Stomach (tissue), 9 donors: ENCODE data around the gene DCTN5. TPM values are rescaled to one million over a fixed set of nuclear protein-coding genes. Genes with fewer than 3 reads are reported as not detected.

Source experiments
- DNase-seq, 2 donors: peaks; one replicate each; pipeline versions ENCODE4 v3.0.0 to v3.0.0-alpha.2; 2013 to 2019
- H3K27ac ChIP-seq, 5 donors: fragments of 200-600 bp in 4 of 5; sonication (generic) in 4 of 5; one replicate each; pipeline ENCODE4 v1.5.1; 2013 to 2019; ENCODE audit warnings: mild to moderate bottlenecking in 1 of 5, moderate library complexity in 1 of 5
- H3K27me3 ChIP-seq, 3 donors: fragments of 200-600 bp; sonication (generic); one replicate each; pipeline ENCODE4 v1.5.1; 2017 to 2019; ENCODE audit warnings: mixed run types in 1 of 3
- H3K36me3 ChIP-seq, 4 donors: fragments of 200-600 bp; sonication (generic); 1 replicate in 3 of 4; 2 replicates in 1 of 4; pipeline ENCODE4 v1.5.1; 2016 to 2019
- H3K4me1 ChIP-seq, 4 donors: fragments of 200-600 bp; sonication (generic); one replicate each; pipeline ENCODE4 v1.5.1; 2016 to 2019
- H3K4me3 ChIP-seq, 4 donors: fragments of 200-600 bp; sonication (generic) in 3 of 4; one replicate each; pipeline ENCODE4 v1.5.1; 2016 to 2019; ENCODE audit warnings: mild to moderate bottlenecking in 1 of 4
- H3K9me3 ChIP-seq, 4 donors: fragments of 200-600 bp; sonication (generic); one replicate each; pipeline ENCODE4 v1.5.1; 2016 to 2019
- CTCF ChIP-seq, 7 experiments: fragments of 450-650 bp in 4 of 7; fragments of 200-600 bp in 3 of 7; sonication (generic) in 3 of 7; IDR thresholded peaks; one replicate each; pipeline ENCODE4 v1.5.1; 2016 to 2019; ENCODE audit warnings: antibody characterized with exemption in 7 of 7, control low read depth in 2 of 7, mild to moderate bottlenecking in 1 of 7
- EP300 ChIP-seq: sonication (generic); formaldehyde crosslinking; IDR thresholded peaks from one replicate; pipeline ENCODE4 v1.6.1; 2017; ENCODE audit warnings: antibody characterized with exemption
- POLR2A ChIP-seq, 4 donors: fragments of 450-650 bp; IDR thresholded peaks; one replicate each; pipeline ENCODE4 v1.6.1; 2016; ENCODE audit warnings: antibody characterized with exemption in 4 of 4, control low read depth in 2 of 4, mild to moderate bottlenecking in 1 of 4, moderate library complexity in 1 of 4
- POLR2AphosphoS5 ChIP-seq, 3 donors: sonication (generic); formaldehyde crosslinking; IDR thresholded peaks; one replicate each; pipeline ENCODE4 v1.6.1; 2016; ENCODE audit warnings: antibody characterized with exemption in 3 of 3
- WGBS, 5 donors: extraction: QIAGEN DNeasy Blood & Tissue Kit in 3 of 5; methylation state at CpG; one replicate each; pipeline versions ENCODE4 v1.1.5 to v1.1.7; 2013 to 2018; 5-methylcytosine and 5-hydroxymethylcytosine counted together
- intact Hi-C: fragments of 100-400 bp; cut with DNase I; formaldehyde crosslinking; loops from one replicate; pipeline ENCODE4 v1.15.1; 2023; ENCODE audit warnings: low total_unique reads
- polyA plus RNA-seq, 3 donors: library from polyadenylated mRNA; stranded (reverse); fragments of 200-250 nt; gene quantifications; one replicate each; pipeline ENCODE4 v1.2.3, GENCODE V29; 2013
- total RNA-seq, 5 donors: library from RNA; depleted of rRNA; stranded (reverse); fragments of >200 nt; gene quantifications; one replicate each; pipeline versions ENCODE4 v1.1.0 to v1.2.3, GENCODE V29; 2014 to 2016
- donor health status: healthy with polysubstance abuse.
- donor health status: Bipolar disorder and iron deficiency.
- donor health status: healthy.

The DCTN5 gene
- total and polyA plus RNA-seq, 8 donors = 3.5 to 47.4 (median 12.6) TPM

- H3K9me3 ChIP-seq = no peaks in the 10 kb centered on the region
- WGBS, 5 donors = 88 to 98% (median 90%) methylated on average over 2 of the region's 2 CpGs
- H3K27me3 ChIP-seq = no peaks in the 10 kb centered on the region
- DNase-seq = no peak
- H3K27ac ChIP-seq = no peak overlapping the region
- TF ChIP-seq CTCF (IDR thresholded peaks at IDR 0.05) = no peak
- no peak for TF ChIP-seq POLR2AphosphoS5 (IDR thresholded peaks at IDR 0.05)
- no peak for TF ChIP-seq POLR2A (IDR thresholded peaks at IDR 0.05)
- TF ChIP-seq EP300 = no peak
- H3K4me3 ChIP-seq = no peak overlapping the region
- peaks cover 89 to 100% (median 100%) of the 10 kb centered on the region in 4 donors for H3K36me3 ChIP-seq
- no peaks in the 10 kb centered on the region for H3K4me1 ChIP-seq
- intact Hi-C loops = no loop called here
These were observed 22.7 kb downstream of the DCTN5 start for GRCh38 chr16:23663918-23664317.

GRCh38 chr16:23666571-23667354 lies 25.5 kb downstream of the DCTN5 start:
- H3K4me1 ChIP-seq = no peaks in the 10 kb centered on the region
- no peak overlapping the region for H3K4me3 ChIP-seq
- TF ChIP-seq POLR2AphosphoS5 (IDR thresholded peaks at IDR 0.05) (no peak), POLR2A (IDR thresholded peaks at IDR 0.05) (no peak), CTCF (IDR thresholded peaks at IDR 0.05) (no peak), EP300 (no peak)
- no peaks in the 10 kb centered on the region for H3K9me3 ChIP-seq
- 91 to 97% (median 95%) methylated on average over 7 of the region's 7 CpGs for WGBS, 5 donors
- no peak for DNase-seq
- intact Hi-C loops = no loop called here
- H3K36me3 ChIP-seq = peaks cover 70 to 98% (median 98%) of the 10 kb centered on the region in 4 donors
- H3K27me3 ChIP-seq = no peaks in the 10 kb centered on the region
- no peak overlapping the region for H3K27ac ChIP-seq

GRCh38 chr16:23667355-23667659 lies 26.0 kb downstream of the DCTN5 start:
- H3K9me3 ChIP-seq = no peaks in the 10 kb centered on the region
- intact Hi-C loops = no loop called here
- no peak overlapping the region for H3K4me3 ChIP-seq
- H3K27me3 ChIP-seq = no peaks in the 10 kb centered on the region
- 95 to 98% (median 98%) methylated on average over 6 of the region's 6 CpGs for WGBS, 5 donors
- H3K36me3 ChIP-seq = peaks cover 65 to 98% (median 96%) of the 10 kb centered on the region in 4 donors
- no peak overlapping the region for H3K27ac ChIP-seq
- DNase-seq = no peak
- TF ChIP-seq CTCF (IDR thresholded peaks at IDR 0.05) (no peak), EP300 (no peak), POLR2AphosphoS5 (IDR thresholded peaks at IDR 0.05) (no peak), POLR2A (IDR thresholded peaks at IDR 0.05) (no peak)
- no peaks in the 10 kb centered on the region for H3K4me1 ChIP-seq

GRCh38 chr16:23668225-23668624 lies 27.0 kb downstream of the DCTN5 start:
- intact Hi-C loops = no loop called here
- DNase-seq = no peak
- Histone ChIP-seq H3K9me3 (no peaks in the 10 kb centered on the region), H3K27me3 (no peaks in the 10 kb centered on the region), H3K27ac (no peak overlapping the region), H3K36me3 (peaks cover 61 to 96% (median 93%) of the 10 kb centered on the region in 4 donors), H3K4me1 (no peaks in the 10 kb centered on the region), H3K4me3 (no peak overlapping the region)
- no peak for TF ChIP-seq POLR2A (IDR thresholded peaks at IDR 0.05)
- no peak for TF ChIP-seq CTCF (IDR thresholded peaks at IDR 0.05)
- TF ChIP-seq POLR2AphosphoS5 (IDR thresholded peaks at IDR 0.05) = no peak
- no peak for TF ChIP-seq EP300
- WGBS, 5 donors = 75 to 81% (median 77%) methylated on average over 1 of the region's 1 CpG
